SIG-M5 treated with dmso at 0.1 percent for 504 hours (cell line): ENCODE data around the gene FCGR2B.
"Not testable (repeated sequence)": the region's sequence is repeated elsewhere in the genome, so short reads cannot be mapped to it uniquely, and the experiment has no call there.

ENCODE experiments used
- DNase-seq: peaks from one replicate; lab custom pipeline; 2025; ENCODE audit not compliant: unreplicated experiment; lab: John Stamatoyannopoulos, UW

Gene FCGR2B

GRCh38 chr1:161705537-161705936, 42.6 kb downstream of the FCGR2B start:
- no peak for DNase-seq

GRCh38 chr1:161706113-161706481, 43.2 kb downstream of the FCGR2B start:
- DNase-seq: no peak

- peak; percentile 75 for DNase-seq
Measured at GRCh38 chr1:161706482-161707347, 43.8 kb downstream of the FCGR2B start, which contains the start of gene FCRLA. Gene FCRLA, plus strand, starts transcription at chr1:161707229. Its CDS starts 36 bp downstream, at chr1:161707265.

GRCh38 chr1:161707503-161707902, 44.6 kb downstream of the FCGR2B start:
- DNase-seq: no peak

- no peak for DNase-seq
Measured at GRCh38 chr1:161709373-161709772, 46.4 kb downstream of the FCGR2B start.

- DNase-seq: no peak
Measured at GRCh38 chr1:161710560-161710959, 47.6 kb downstream of the FCGR2B start.

- peak; percentile 79 for DNase-seq
Measured at GRCh38 chr1:161718559-161719324, 55.8 kb downstream of the FCGR2B start.

DNA sequence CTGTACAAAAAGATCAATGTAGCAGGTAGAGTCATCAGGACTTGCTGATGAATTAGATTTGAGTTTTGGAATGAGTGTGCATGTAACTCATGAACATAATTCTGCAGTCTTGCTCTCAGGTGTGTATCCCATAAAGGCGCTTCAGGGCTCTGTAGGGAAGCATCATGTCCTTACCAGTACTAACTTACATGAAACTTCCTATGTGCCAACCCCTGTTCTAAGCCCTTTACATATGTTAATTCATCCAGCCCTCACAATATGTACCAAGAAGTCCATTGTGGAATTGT, 56.3 kb downstream of the FCGR2B start:
- DNase-seq: no peak

DNA sequence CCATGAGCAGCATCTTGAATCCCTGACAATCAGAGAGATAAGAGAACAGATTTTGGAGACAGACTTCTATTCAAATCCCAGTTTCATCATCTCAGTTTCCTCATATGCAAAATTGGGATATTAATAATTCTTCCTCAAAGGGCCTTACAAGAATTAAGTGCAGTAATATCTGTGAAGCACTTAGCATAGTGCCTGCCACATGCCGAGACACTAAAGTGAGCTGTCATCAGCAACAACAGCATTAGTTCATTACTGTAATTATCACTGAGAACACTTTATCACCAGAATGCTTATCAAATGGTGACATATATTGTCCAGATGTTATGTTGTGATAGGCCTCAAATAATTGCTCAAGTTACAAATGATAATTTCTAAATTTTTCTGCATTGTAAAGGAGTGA, 57.5 kb downstream of the FCGR2B start:
- DNase-seq: no peak

- no peak for DNase-seq
Measured at GRCh38 chr1:161720956-161721737, 58.2 kb downstream of the FCGR2B start, which contains the start of gene FCRLB. Gene FCRLB, plus strand, starts transcription at chr1:161721544. Its CDS starts 1,129 bp downstream, at chr1:161722673.

- peak; percentile 91 for DNase-seq
Measured at GRCh38 chr1:161721738-161722343, 58.9 kb downstream of the FCGR2B start.

DNA sequence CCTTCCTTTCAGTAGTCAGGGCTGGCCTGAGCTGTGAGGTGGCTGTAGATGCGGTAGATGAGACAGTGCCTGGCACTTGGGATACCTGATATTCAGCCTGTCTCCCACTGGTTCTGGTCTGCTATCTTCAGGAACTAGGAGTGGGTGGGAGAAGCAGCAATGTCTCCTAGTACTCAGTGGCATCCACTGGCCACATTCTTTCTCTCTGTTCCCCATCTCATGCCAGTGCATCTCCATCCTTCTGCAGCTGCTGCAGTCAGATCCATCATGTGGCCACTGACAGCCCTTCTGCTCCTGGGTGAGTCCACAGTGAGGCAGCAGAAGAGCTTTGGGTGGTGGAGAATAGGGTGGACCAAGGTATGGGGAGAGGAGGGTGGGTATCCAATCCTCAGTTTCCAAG, 59.5 kb downstream of the FCGR2B start:
- no peak for DNase-seq

GRCh38 chr1:161723459-161724141, 60.7 kb downstream of the FCGR2B start:
- DNase-seq: no peak

GRCh38 chr1:161725258-161725907, 62.4 kb downstream of the FCGR2B start:
- not testable (repeated sequence) for DNase-seq

GRCh38 chr1:161725908-161726472, 63.0 kb downstream of the FCGR2B start:
- peak; percentile 67 for DNase-seq

DNA sequence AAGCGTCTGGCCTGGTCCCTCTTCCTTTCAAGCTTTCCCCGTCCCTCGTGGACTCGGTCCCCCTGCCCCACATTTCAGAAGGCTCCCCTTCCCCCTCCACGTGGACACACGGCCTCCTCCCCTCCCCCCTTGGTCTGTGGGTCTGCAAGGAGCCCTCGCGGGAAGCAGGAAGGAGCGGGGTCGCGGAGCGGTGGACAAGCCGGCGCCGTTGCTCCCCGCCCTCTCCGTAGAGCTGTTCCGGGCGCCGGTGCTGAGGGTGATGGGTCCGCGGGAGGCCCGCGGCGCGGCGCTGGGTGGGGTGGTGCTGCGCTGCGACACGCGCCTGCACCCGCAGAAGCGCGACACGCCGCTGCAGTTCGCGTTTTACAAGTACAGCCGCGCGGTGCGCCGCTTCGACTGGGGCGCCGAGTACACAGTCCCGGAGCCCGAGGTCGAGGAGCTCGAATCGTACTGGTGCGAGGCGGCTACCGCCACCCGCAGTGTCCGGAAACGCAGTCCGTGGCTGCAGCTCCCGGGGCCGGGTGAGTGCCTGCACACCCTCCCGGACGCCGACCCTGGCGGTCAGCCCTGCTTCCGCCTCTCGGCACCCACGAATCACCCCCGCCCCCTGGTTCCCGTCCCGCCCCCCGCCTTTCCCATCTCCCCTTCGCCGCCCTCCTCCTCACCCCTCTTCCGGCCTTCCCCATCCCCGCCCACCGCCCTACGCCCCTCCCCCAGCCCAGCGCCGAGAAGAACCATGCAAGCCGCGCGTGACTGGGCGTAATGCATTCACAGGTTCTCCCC, 63.7 kb downstream of the FCGR2B start:
- peak; percentile 71 for DNase-seq

- DNase-seq: peak; percentile 62
Measured at GRCh38 chr1:161727256-161727924, 64.4 kb downstream of the FCGR2B start.
